Mesothelial cell of epicardium (in vitro differentiated cells): ENCODE measurements around the gene ACCS. TPM values are rescaled to one million over a fixed set of nuclear protein-coding genes. Genes with fewer than 3 reads are reported as not detected.
A peak's percentile ranks its signal among the peaks of the same experiment; 100 is the strongest.

Experiments used
- DNase-seq, 2 experiments: peaks; one replicate each; pipeline ENCODE4 v3.0.0; 2021; ENCODE audit warnings: low spot score in 2 of 2; ENCODE audit not compliant: unreplicated experiment in 2 of 2
- H3K27ac Mint-ChIP-seq: 2 replicates; pipeline ENCODE4 v1.8.0; 2021; ENCODE audit warnings: mixed read lengths
- H3K27me3 Mint-ChIP-seq: 2 replicates; pipeline ENCODE4 v1.8.0; 2021; ENCODE audit warnings: low read depth, mixed read lengths
- H3K36me3 Mint-ChIP-seq: 2 replicates; pipeline ENCODE4 v1.8.0; 2021; ENCODE audit warnings: mixed read lengths
- H3K4me1 Mint-ChIP-seq: 2 replicates; pipeline ENCODE4 v1.8.0; 2021; ENCODE audit warnings: mixed read lengths
- H3K4me3 Mint-ChIP-seq: 2 replicates; pipeline ENCODE4 v1.8.0; 2021; ENCODE audit warnings: mild to moderate bottlenecking, moderate library complexity, mixed read lengths
- H3K9me3 Mint-ChIP-seq: 2 replicates; pipeline ENCODE4 v1.8.0; 2021; ENCODE audit warnings: mixed read lengths
- CTCF ChIP-seq: fragments of 200-600 bp; sonication (generic); IDR thresholded peaks from one replicate; pipeline ENCODE4 v1.5.0; 2021; ENCODE audit warnings: antibody characterized with exemption; ENCODE audit not compliant: unreplicated experiment
- total RNA-seq: library from RNA; stranded (reverse); gene quantifications from 3 replicates; pipeline ENCODE4 v1.2.1, GENCODE V29; 2021

The ACCS gene
- total RNA-seq, 1 donor from 2014 or later: 58.3 TPM

DNA sequence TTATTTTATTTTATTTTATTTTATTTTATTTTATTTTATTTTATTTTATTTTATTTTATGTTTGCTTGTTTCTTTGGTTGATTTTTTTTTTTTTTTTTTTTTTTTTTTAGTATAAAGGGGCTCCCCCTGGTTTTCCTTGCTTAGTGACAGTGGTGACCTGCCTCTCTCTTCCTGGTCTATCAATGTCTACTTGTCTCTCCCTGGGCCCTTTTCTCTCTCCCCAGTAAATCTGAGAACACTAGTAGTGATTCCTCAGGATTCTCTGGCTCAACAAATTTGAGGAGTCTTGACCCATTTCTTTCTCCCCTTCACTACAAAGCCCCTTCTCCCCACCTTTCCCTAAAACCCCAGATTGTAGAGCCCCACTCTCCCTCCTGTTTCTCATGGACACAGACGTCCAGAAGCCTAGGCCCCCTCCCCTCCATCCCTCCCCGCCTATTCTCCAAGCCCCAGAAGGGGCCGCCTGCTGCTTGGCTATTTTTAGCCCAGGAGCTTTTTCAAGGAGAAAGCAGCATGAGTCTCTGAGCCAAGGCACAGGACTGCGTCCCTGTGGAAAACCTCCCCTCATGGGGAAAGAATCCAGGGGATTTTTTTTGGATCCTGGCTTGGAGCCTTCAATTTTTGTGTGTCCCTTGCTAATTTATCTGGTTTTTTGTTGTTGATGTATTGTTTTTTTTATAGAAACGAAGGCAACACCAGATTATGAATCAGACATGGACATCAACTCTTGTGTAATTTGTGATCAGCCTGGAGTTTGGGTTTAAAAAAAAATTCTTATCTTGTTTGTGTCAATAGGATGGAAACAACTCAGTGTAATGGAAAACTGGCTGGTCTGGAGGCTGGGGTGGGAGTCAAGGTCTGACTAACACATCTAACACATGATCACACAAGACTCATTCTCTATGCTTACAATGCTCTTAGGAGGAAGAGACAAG lies 35.8 kb upstream of the ACCS start:
- peaks cover 14% of the 10 kb centered on the region for H3K9me3 Mint-ChIP-seq
- H3K27me3 Mint-ChIP-seq: peaks cover 13% of the 10 kb centered on the region
- TF ChIP-seq CTCF: no peak
- H3K27ac Mint-ChIP-seq: peak overlapping the region; percentile 91
- no peak overlapping the region for H3K4me3 Mint-ChIP-seq
- H3K4me1 Mint-ChIP-seq: peaks cover 10% of the 10 kb centered on the region
- H3K36me3 Mint-ChIP-seq: no peaks in the 10 kb centered on the region
- DNase-seq: peak in 1 of 2 experiments; percentile 38

GRCh38 chr11:44030996-44031395 lies 35.1 kb upstream of the ACCS start:
- TF ChIP-seq CTCF: no peak
- H3K4me1 Mint-ChIP-seq: peaks cover 10% of the 10 kb centered on the region
- peak overlapping the region; percentile 91 for H3K27ac Mint-ChIP-seq
- no peaks in the 10 kb centered on the region for H3K36me3 Mint-ChIP-seq
- peaks cover 9% of the 10 kb centered on the region for H3K9me3 Mint-ChIP-seq
- no peak overlapping the region for H3K4me3 Mint-ChIP-seq
- DNase-seq: no peak
- peaks cover 13% of the 10 kb centered on the region for H3K27me3 Mint-ChIP-seq

GRCh38 chr11:44031549-44031948 lies 34.5 kb upstream of the ACCS start:
- TF ChIP-seq CTCF: no peak
- Mint-ChIP-seq H3K27ac (peak overlapping the region; percentile 91), H3K9me3 (peaks cover 4% of the 10 kb centered on the region)

DNA sequence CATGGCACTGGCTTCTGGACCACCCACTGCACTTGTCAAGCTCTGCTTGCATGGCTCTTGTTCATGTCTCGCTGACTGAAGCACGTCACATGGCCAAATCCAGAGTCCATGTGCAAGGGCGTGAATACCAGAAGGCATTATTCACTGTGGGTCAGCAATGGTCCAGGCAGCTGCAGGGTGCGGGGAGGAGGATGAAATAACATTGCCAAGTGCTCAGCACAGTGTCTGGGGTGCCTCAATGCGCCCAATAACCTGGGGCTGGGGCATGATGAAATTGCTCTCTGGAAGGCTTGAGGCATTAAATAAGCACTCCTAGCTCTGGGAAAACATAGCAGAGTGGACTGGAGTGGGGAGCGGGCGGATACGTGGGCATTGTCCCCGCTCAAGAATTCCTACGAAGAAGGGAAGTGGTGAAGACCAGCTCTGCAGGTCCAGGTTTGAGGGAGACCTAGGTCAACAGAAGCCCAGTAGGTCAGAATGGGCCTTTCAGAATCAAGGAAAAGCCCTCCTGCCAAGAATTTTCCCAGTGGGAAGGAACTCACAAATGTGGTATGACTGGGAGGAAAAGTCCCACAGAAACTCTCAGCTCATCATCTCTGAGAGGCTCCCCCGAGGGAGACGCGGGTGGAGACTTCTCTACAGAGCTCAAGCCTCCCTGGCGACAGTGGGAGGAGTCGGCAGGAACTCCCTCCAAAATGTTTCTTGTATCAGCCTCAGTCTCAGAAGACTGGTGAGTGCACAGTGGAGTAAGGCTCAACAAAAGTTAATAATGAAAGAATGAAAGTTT lies 33.6 kb upstream of the ACCS start:
- H3K9me3 Mint-ChIP-seq: no peaks in the 10 kb centered on the region
- H3K27me3 Mint-ChIP-seq: peaks cover 13% of the 10 kb centered on the region
- H3K4me1 Mint-ChIP-seq: peaks cover 10% of the 10 kb centered on the region
- no peak overlapping the region for H3K27ac Mint-ChIP-seq
- no peaks in the 10 kb centered on the region for H3K36me3 Mint-ChIP-seq
- no peak for TF ChIP-seq CTCF
- DNase-seq: peak in 1 of 2 experiments; percentile 32
- no peak overlapping the region for H3K4me3 Mint-ChIP-seq

More at GRCh38 chr11:44031549-44031948, 34.5 kb upstream of the ACCS start:
- Mint-ChIP-seq H3K27me3 (peaks cover 13% of the 10 kb centered on the region), H3K36me3 (no peaks in the 10 kb centered on the region), H3K4me1 (peaks cover 10% of the 10 kb centered on the region), H3K4me3 (no peak overlapping the region)
- peak in 1 of 2 experiments; percentile 14 for DNase-seq

GRCh38 chr11:44033411-44033850 lies 32.6 kb upstream of the ACCS start:
- Mint-ChIP-seq H3K4me3 (no peak overlapping the region), H3K9me3 (no peaks in the 10 kb centered on the region)
- peak in 1 of 2 experiments; percentile 26 for DNase-seq

More at GRCh38 chr11:44033411-44033850, 32.6 kb upstream of the ACCS start:
- peaks cover 19% of the 10 kb centered on the region for H3K27me3 Mint-ChIP-seq
- H3K36me3 Mint-ChIP-seq: no peaks in the 10 kb centered on the region
- no peak overlapping the region for H3K27ac Mint-ChIP-seq
- H3K4me1 Mint-ChIP-seq: peaks cover 10% of the 10 kb centered on the region
- TF ChIP-seq CTCF: no peak
